Measurements from ENCODE around the gene TGFBRAP1. TPM values are rescaled to one million over a fixed set of nuclear protein-coding genes. Genes with fewer than 3 reads are reported as not detected.
"Not testable (repeated sequence)": the region's sequence is repeated elsewhere in the genome, so short reads cannot be mapped to it uniquely, and the experiment has no call there.

TGFBRAP1 gene
- total RNA-seq, 1 donor from 2014 or later, result 24.1 TPM

DNA sequence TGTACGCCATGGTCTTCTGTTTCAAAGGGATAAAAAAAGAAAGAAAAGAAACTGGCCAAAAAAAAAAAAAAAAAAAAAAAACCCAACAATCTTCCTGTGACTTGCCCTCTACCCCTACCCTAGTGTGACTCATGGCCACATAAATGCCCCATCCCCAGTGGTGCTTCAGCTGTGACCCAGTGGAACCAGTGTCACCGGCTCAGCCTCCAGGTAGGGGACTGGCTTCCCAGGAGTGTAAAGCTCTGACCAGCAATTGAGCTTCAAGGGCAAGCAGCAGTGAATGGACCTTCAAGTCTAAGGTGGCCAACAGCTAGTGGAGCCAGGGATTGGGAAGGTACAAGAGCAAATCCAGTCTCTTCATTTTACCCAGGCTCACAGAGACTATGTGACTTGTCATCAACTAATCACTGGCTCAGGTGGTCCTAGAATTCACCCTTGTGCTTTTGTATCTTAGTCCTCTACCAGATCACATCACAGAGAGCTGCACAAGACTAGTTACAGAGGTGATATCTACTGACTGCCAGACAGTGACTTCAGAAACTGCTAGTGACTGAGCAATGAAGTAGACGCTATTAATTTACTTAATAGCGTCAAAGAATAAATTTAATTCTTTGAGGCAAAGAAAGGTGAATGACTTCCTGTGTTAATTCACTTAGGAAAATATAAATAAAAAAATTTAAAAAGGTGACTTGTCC lies 1.3 kb upstream of the TGFBRAP1 start:
- Histone ChIP-seq H3K27me3 (ENCODE audit: control insufficient read depth, insufficient read depth, low read length) (no peaks in the 10 kb centered on the region), H3K36me3 (ENCODE audit: control insufficient read depth, insufficient read depth, low read length) (no peaks in the 10 kb centered on the region), H3K4me3 (ENCODE audit: low read depth, low read length) (no peak overlapping the region)
- DNase-seq (ENCODE audit: low read depth), result no peak
- TF ChIP-seq, protein P1, sequence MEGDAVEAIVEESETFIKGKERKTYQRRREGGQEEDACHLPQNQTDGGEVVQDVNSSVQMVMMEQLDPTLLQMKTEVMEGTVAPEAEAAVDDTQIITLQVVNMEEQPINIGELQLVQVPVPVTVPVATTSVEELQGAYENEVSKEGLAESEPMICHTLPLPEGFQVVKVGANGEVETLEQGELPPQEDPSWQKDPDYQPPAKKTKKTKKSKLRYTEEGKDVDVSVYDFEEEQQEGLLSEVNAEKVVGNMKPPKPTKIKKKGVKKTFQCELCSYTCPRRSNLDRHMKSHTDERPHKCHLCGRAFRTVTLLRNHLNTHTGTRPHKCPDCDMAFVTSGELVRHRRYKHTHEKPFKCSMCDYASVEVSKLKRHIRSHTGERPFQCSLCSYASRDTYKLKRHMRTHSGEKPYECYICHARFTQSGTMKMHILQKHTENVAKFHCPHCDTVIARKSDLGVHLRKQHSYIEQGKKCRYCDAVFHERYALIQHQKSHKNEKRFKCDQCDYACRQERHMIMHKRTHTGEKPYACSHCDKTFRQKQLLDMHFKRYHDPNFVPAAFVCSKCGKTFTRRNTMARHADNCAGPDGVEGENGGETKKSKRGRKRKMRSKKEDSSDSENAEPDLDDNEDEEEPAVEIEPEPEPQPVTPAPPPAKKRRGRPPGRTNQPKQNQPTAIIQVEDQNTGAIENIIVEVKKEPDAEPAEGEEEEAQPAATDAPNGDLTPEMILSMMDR (IDR thresholded peaks at IDR 0.05; ENCODE audit: insufficient read depth, low read length, poor library complexity, severe bottlenecking), result no peak

DNA sequence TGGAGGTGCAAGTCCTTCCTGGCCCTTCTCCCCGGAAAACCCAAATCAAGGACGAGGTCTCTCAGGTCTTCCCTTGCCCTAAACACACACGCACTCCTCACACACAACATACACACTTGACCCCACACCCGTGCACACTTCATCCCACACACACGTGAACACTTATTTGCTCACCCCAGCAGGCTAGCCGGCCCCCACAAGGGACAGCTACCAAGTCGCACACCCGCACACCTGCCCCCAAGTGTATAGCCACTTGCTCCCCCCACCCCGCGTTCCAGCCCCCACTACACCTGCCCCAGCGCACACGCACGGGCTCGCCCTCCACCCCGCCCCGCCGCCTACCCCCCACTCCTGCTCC lies 359 bp downstream of the TGFBRAP1 start:
- Histone ChIP-seq H3K27me3 (ENCODE audit: control insufficient read depth, insufficient read depth, low read length) (no peaks in the 10 kb centered on the region), H3K36me3 (ENCODE audit: control insufficient read depth, insufficient read depth, low read length) (no peaks in the 10 kb centered on the region), H3K4me3 (ENCODE audit: low read depth, low read length) (peak overlapping the region; percentile 62)
- TF ChIP-seq, protein P1 (IDR thresholded peaks at IDR 0.05; ENCODE audit: insufficient read depth, low read length, poor library complexity, severe bottlenecking), result no peak
- no peak for DNase-seq (ENCODE audit: low read depth)

DNA sequence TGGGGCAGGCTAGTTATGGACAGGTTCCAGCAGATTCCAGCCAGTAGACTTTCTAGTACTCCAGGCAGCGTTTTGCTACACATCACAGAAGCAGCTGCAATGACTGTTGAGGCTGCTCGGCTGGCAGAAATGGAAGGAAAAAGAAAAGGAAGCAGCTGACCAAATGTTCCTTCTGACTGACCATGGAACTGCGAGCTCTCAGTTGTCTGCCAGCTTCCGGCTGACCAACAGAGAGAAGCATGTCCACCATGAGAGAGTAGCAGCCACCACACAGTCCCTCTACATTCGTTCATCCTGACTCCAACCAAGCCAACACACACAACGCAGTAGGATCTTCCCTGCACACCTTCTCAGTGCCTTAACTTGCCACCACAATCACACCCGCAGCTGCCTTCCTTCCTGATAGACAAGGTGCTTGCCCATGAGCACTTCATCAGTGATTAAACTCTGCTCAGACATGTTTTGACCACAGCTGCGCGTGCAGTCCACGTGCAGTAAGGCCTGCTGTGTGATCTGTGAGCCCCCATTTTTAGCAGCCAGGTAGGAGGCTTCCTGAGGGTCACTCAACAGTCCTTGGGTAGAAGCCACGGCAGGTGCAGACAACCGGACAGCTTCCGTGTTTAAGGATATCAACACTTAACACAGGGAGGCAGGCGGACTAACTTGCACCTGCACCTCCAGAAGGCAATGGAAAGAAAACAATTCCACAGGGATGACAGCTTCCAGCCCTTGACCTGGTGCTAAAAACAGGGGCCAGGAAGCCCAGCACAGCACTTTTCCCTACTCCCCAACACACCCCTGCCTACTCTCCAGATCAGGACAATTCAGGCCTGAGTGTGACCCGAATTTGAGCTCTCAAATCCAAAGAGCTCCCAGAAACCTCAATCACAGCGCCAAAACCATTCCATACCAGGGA lies 996 bp downstream of the TGFBRAP1 start:
- H3K36me3 ChIP-seq (ENCODE audit: control insufficient read depth, insufficient read depth, low read length), result no peaks in the 10 kb centered on the region
- no peak for DNase-seq (ENCODE audit: low read depth)
- TF ChIP-seq, protein P1 (IDR thresholded peaks at IDR 0.05; ENCODE audit: insufficient read depth, low read length, poor library complexity, severe bottlenecking), result no peak
- H3K4me3 ChIP-seq (ENCODE audit: low read depth, low read length), result peak overlapping the region; percentile 62
- no peaks in the 10 kb centered on the region for H3K27me3 ChIP-seq (ENCODE audit: control insufficient read depth, insufficient read depth, low read length)

DNA sequence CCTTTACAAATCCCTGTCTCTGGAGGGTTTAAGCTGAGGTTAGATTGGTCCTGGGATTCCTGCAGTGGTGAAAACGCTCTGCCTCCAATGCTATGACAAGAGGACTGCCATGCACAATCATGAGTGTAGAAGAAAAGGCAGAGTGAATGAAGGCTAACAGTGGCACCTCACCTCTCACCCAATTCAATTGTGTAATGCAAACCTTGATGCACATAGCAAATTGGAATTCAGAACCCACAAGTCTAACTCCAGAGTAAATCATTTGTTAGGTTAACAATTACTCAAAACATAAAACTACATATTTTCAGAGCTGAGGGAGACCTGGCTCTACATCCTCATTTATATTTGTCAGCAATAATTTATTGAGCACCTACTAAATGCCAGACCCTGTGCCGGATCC lies 1.8 kb downstream of the TGFBRAP1 start:
- H3K36me3 ChIP-seq (ENCODE audit: control insufficient read depth, insufficient read depth, low read length), result no peaks in the 10 kb centered on the region
- no peak overlapping the region for H3K4me3 ChIP-seq (ENCODE audit: low read depth, low read length)
- DNase-seq (ENCODE audit: low read depth), result no peak
- TF ChIP-seq, protein P1 (IDR thresholded peaks at IDR 0.05; ENCODE audit: insufficient read depth, low read length, poor library complexity, severe bottlenecking), result no peak
- H3K27me3 ChIP-seq (ENCODE audit: control insufficient read depth, insufficient read depth, low read length), result no peaks in the 10 kb centered on the region

DNA sequence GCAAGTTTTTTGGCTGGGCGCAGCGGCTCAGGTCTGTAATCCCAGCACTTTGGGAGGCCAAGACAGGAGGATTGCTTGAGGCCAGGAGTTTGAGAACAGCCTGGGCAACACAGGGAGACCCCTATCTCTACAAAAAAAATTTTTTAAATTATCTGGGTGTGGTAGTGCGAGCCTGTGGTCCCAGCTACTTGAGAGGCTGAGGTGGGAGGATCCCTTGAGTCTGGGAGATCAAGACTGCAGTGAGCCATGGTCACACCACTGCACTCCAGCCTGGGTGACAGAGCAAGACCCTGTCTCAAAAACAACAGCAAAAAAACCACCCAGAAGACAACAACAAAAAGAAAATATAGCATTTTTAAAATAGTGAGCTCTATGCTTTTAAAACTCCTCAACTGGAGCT lies 2.3 kb downstream of the TGFBRAP1 start:
- H3K4me3 ChIP-seq (ENCODE audit: low read depth, low read length); H3K36me3 ChIP-seq (ENCODE audit: control insufficient read depth, insufficient read depth, low read length); DNase-seq (ENCODE audit: low read depth): not testable (repeated sequence)

DNA sequence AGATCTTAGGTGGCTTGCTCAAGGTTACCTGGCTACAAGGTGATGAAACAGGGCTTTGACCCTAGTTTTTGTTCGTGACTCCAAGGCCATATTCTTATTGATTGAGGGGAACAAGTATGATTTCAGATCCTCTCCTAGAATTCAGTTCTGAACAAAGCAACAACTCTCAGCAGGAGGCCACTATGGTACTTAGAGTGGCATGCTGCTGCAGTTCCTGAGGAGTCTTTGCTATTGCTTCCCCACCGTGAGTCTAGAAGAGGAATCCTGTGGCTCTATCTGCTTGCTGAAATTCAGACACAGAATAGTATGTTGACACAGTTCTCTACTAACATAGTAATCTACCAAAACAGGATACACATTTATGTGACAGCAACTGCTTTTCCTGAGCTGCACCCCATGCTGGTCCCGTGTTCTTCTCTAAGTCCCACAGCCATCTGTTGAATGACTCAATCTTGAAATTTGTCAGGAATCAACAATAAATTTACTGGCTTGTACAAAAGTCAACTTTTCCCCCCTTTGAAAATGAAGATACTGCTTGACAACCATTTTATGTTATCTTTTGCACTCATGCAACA lies 4.1 kb downstream of the TGFBRAP1 start:
- Histone ChIP-seq H3K36me3 (ENCODE audit: control insufficient read depth, insufficient read depth, low read length) (no peaks in the 10 kb centered on the region), H3K4me3 (ENCODE audit: low read depth, low read length) (no peak overlapping the region), H3K27me3 (ENCODE audit: control insufficient read depth, insufficient read depth, low read length) (no peaks in the 10 kb centered on the region)
- no peak for DNase-seq (ENCODE audit: low read depth)
- TF ChIP-seq, protein P1 (IDR thresholded peaks at IDR 0.05; ENCODE audit: insufficient read depth, low read length, poor library complexity, severe bottlenecking), result no peak

More for the DNA sequence above, 2.3 kb downstream of the TGFBRAP1 start:
- not testable (repeated sequence) for H3K27me3 ChIP-seq (ENCODE audit: control insufficient read depth, insufficient read depth, low read length)

Data from kidney epithelial cell (primary cell).